BE2C (cell line): ENCODE results near the gene RAB31.
A peak's percentile ranks its signal among the peaks of the same experiment; 100 is the strongest.

ENCODE experiments used
- DNase-seq: peaks from one replicate; pipeline ENCODE4 v3.0.0-alpha.2; 2020
- H3K27me3 ChIP-seq: fragments of 250-450 bp; sonication (Bioruptor Pico); 2 replicates; pipeline ENCODE4 v1.5.1; 2020; ENCODE audit warnings: mild to moderate bottlenecking
- H3K36me3 ChIP-seq: fragments of 250-450 bp; sonication (Bioruptor Pico); 2 replicates; pipeline ENCODE4 v1.5.1; 2020; ENCODE audit warnings: mild to moderate bottlenecking
- H3K4me1 ChIP-seq: fragments of 250-450 bp; sonication (Bioruptor Pico); 2 replicates; pipeline ENCODE4 v1.5.1; 2020
- H3K4me3 ChIP-seq: 2 replicates; pipeline ENCODE4 v1.5.1; 2011; ENCODE audit warnings: low read depth, low read length
- H3K9me3 ChIP-seq: fragments of 250-450 bp; sonication (Bioruptor Pico); 2 replicates; pipeline ENCODE4 v1.5.1; 2020
- TF ChIP-seq, protein P1 (sequence below): IDR thresholded peaks from 2 replicates; pipeline ENCODE4 v1.5.1; 2012; ENCODE audit warnings: mild to moderate bottlenecking, low read depth, low read length

RAB31 gene

GRCh38 chr18:9736286-9736835 lies 28.3 kb downstream of the RAB31 start:
- Histone ChIP-seq H3K4me1 (no peaks in the 10 kb centered on the region; the same call in 1 of the 2 replicates), H3K36me3 (no peaks in the 10 kb centered on the region), H3K9me3 (no peaks in the 10 kb centered on the region), H3K4me3 (no peak overlapping the region), H3K27me3 (no peaks in the 10 kb centered on the region)
- TF ChIP-seq, protein P1, sequence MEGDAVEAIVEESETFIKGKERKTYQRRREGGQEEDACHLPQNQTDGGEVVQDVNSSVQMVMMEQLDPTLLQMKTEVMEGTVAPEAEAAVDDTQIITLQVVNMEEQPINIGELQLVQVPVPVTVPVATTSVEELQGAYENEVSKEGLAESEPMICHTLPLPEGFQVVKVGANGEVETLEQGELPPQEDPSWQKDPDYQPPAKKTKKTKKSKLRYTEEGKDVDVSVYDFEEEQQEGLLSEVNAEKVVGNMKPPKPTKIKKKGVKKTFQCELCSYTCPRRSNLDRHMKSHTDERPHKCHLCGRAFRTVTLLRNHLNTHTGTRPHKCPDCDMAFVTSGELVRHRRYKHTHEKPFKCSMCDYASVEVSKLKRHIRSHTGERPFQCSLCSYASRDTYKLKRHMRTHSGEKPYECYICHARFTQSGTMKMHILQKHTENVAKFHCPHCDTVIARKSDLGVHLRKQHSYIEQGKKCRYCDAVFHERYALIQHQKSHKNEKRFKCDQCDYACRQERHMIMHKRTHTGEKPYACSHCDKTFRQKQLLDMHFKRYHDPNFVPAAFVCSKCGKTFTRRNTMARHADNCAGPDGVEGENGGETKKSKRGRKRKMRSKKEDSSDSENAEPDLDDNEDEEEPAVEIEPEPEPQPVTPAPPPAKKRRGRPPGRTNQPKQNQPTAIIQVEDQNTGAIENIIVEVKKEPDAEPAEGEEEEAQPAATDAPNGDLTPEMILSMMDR: no peak
- no peak for DNase-seq

- Histone ChIP-seq H3K36me3 (no peaks in the 10 kb centered on the region), H3K27me3 (no peaks in the 10 kb centered on the region), H3K4me3 (peak overlapping the region; percentile 38; the same call in 1 of the 2 replicates), H3K9me3 (no peaks in the 10 kb centered on the region), H3K4me1 (no peaks in the 10 kb centered on the region; the same call in none of the 2 replicates)
- no peak for DNase-seq
- TF ChIP-seq, protein P1: no peak
Observed at GRCh38 chr18:9737006-9737405, 28.9 kb downstream of the RAB31 start.

GRCh38 chr18:9737472-9738121 lies 29.5 kb downstream of the RAB31 start:
- TF ChIP-seq, protein P1: no peak
- Histone ChIP-seq H3K4me1 (no peaks in the 10 kb centered on the region; the same call in none of the 2 replicates), H3K27me3 (no peaks in the 10 kb centered on the region)

GRCh38 chr18:9738266-9738969 lies 30.3 kb downstream of the RAB31 start:
- Histone ChIP-seq H3K36me3 (no peaks in the 10 kb centered on the region), H3K9me3 (no peaks in the 10 kb centered on the region), H3K27me3 (no peaks in the 10 kb centered on the region), H3K4me3 (no peak overlapping the region; the same call in 1 of the 2 replicates), H3K4me1 (no peaks in the 10 kb centered on the region; the same call in none of the 2 replicates)
- DNase-seq: no peak
- TF ChIP-seq, protein P1: no peak

More at GRCh38 chr18:9737472-9738121, 29.5 kb downstream of the RAB31 start:
- Histone ChIP-seq H3K9me3 (no peaks in the 10 kb centered on the region), H3K4me3 (peak overlapping the region; percentile 38), H3K36me3 (no peaks in the 10 kb centered on the region)
- peak; percentile 69 for DNase-seq

DNA sequence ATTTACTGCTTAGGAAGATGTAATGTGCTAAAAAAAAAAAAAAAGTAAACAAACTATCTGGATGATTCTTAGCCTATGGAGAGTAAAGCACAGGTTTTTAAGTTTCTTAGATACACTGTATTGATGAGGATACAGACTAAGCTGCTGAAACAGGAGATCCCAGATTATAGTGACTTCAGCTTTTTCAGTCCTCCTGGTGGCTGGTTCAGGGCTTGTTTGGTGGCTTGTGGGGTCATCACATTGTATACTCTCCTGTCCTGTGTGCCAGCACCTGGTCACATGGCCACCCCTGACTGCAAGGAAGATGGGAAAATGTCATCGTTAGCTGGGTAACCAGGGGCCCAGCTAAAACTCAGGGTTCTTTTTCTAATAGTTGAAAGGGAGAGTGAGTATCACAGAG lies 31.4 kb downstream of the RAB31 start:
- TF ChIP-seq, protein P1: no peak
- Histone ChIP-seq H3K27me3 (no peaks in the 10 kb centered on the region), H3K4me3 (no peak overlapping the region), H3K9me3 (no peaks in the 10 kb centered on the region), H3K4me1 (no peaks in the 10 kb centered on the region; the same call in none of the 2 replicates), H3K36me3 (no peaks in the 10 kb centered on the region)
- DNase-seq: no peak

DNA sequence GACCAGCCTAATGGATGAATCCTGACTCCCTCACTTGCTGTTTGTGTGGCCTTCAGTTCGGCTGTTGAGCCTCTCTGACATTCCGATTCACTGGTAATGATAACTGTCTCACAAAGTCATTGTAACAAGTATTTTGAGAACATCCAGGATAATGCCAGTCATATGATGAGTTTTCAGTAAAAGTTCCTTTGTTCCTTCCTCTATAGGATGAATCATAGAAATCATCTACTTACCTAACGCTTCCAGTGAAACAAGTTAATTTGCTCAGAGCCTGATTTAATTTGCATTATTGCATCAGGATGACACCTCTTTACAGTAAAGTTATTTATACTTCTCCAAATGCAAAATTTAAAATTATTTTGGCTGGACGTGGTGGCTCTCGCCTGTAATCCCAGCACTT lies 32.0 kb downstream of the RAB31 start:
- H3K9me3 ChIP-seq: no peaks in the 10 kb centered on the region
- no peak overlapping the region for H3K4me3 ChIP-seq
- H3K4me1 ChIP-seq: no peaks in the 10 kb centered on the region; the same call in none of the 2 replicates
- DNase-seq: no peak
- no peaks in the 10 kb centered on the region for H3K27me3 ChIP-seq
- no peaks in the 10 kb centered on the region for H3K36me3 ChIP-seq
- TF ChIP-seq, protein P1: no peak
